GM13976 (cell line): ENCODE measurements around the gene STX10.
"Not testable (repeated sequence)": the region's sequence is repeated elsewhere in the genome, so short reads cannot be mapped to it uniquely, and the experiment has no call there.

Source experiments
- DNase-seq: peaks from one replicate; pipeline ENCODE4 v3.0.0; 2012; ENCODE audit warnings: low spot score
- CTCF ChIP-seq: IDR thresholded peaks from 2 replicates; pipeline ENCODE4 v1.5.1; 2012; ENCODE audit warnings: borderline replicate concordance, mild to moderate bottlenecking; ENCODE audit not compliant: insufficient read depth; ENCODE audit errors: extremely low read depth, missing control alignments, control extremely low read depth
- in situ Hi-C: fragments of 300-500 bp; cut with MboI; formaldehyde crosslinking; loops from one replicate; pipeline ENCODE4 v1.12.0; 2022; ENCODE audit warnings: low sequenced_read_pairs, mixed read lengths, inconsistent platforms; ENCODE audit not compliant: unreplicated experiment

Gene STX10

GRCh38 chr19:13149628-13150186, 468 bp downstream of the STX10 start:
- no peak for TF ChIP-seq CTCF
- no peak for DNase-seq
- in situ Hi-C loops, result no loop called here

GRCh38 chr19:13149173-13149627, 975 bp downstream of the STX10 start:
- not testable (repeated sequence) for DNase-seq

GRCh38 chr19:13146763-13147563, 3.2 kb downstream of the STX10 start:
- DNase-seq, result no peak
- in situ Hi-C loops, result no loop called here
- TF ChIP-seq CTCF, result no peak

More at GRCh38 chr19:13149173-13149627, 975 bp downstream of the STX10 start:
- in situ Hi-C loops, result not testable (repeated sequence)

GRCh38 chr19:13139633-13140311, 10.4 kb downstream of the STX10 start:
- no peak for DNase-seq
- in situ Hi-C loops, result no loop called here
- no peak for TF ChIP-seq CTCF

- DNase-seq, result no peak
- in situ Hi-C loops, result no loop called here
- no peak for TF ChIP-seq CTCF
These were observed 11.3 kb downstream of the STX10 start for GRCh38 chr19:13138916-13139198.

GRCh38 chr19:13138171-13138915, 11.8 kb downstream of the STX10 start:
- TF ChIP-seq CTCF, result no peak
- DNase-seq, result no peak
- in situ Hi-C loops, result no loop called here
